GM21390 (cell line): ENCODE measurements around the gene NT5DC1.
"Not testable (repeated sequence)": the region's sequence is repeated elsewhere in the genome, so short reads cannot be mapped to it uniquely, and the experiment has no call there.

Source experiments
- ATAC-seq: cut with Tn5 transposase; IDR thresholded peaks from one replicate; pipeline ENCODE4 v1.9.1; 2021; ENCODE audit not compliant: unreplicated experiment

NT5DC1 gene

GRCh38 chr6:116271149-116271708 lies 170.6 kb downstream of the NT5DC1 start:
- ATAC-seq, result no peak

GRCh38 chr6:116277124-116277523 lies 176.5 kb downstream of the NT5DC1 start:
- no peak for ATAC-seq

- ATAC-seq, result no peak
Observed at GRCh38 chr6:116278481-116278829, 177.8 kb downstream of the NT5DC1 start.

- ATAC-seq, result no peak
Observed at GRCh38 chr6:116278854-116279231, 178.2 kb downstream of the NT5DC1 start.

- peak; percentile 95 for ATAC-seq
Observed at GRCh38 chr6:116279232-116280160, 178.8 kb downstream of the NT5DC1 start, which contains the start of gene TSPYL1. Gene TSPYL1, minus strand, starts transcription at chr6:116279930. Its CDS starts 100 bp downstream, at chr6:116279830.

GRCh38 chr6:116280161-116280932 lies 179.7 kb downstream of the NT5DC1 start:
- ATAC-seq, result no peak

- no peak for ATAC-seq
Observed at GRCh38 chr6:116280933-116281316, 180.3 kb downstream of the NT5DC1 start.

- no peak for ATAC-seq
Observed at GRCh38 chr6:116282698-116283097, 182.0 kb downstream of the NT5DC1 start.

- ATAC-seq, result no peak
Observed at GRCh38 chr6:116283191-116283590, 182.5 kb downstream of the NT5DC1 start.

- not testable (repeated sequence) for ATAC-seq
Observed at GRCh38 chr6:116284984-116285383, 184.3 kb downstream of the NT5DC1 start.

GRCh38 chr6:116286773-116287358 lies 186.2 kb downstream of the NT5DC1 start:
- no peak for ATAC-seq

- ATAC-seq, result peak; percentile 63
Observed at GRCh38 chr6:116287689-116288282, 187.1 kb downstream of the NT5DC1 start.

- ATAC-seq, result no peak
Observed at GRCh38 chr6:116289876-116290275, 189.2 kb downstream of the NT5DC1 start.

- no peak for ATAC-seq
Observed at GRCh38 chr6:116290799-116291198, 190.1 kb downstream of the NT5DC1 start.

GRCh38 chr6:116291701-116292396 lies 191.2 kb downstream of the NT5DC1 start:
- ATAC-seq, result no peak

GRCh38 chr6:116292553-116292952 lies 191.9 kb downstream of the NT5DC1 start:
- ATAC-seq, result no peak

- no peak for ATAC-seq
Observed at GRCh38 chr6:116298273-116298672, 197.6 kb downstream of the NT5DC1 start.

GRCh38 chr6:116298973-116299372 lies 198.3 kb downstream of the NT5DC1 start:
- ATAC-seq, result no peak
